Effector CD8-positive, alpha-beta T cell (primary cell): ENCODE measurements around the gene ARF3.

Experiments
- DNase-seq: peaks from one replicate; lab custom pipeline; 2025; lab: John Stamatoyannopoulos, UW
- total RNA-seq, 4 experiments: gene quantifications; one replicate each; lab custom pipeline; 2026; lab: John Stamatoyannopoulos, UW

Gene ARF3
- total RNA-seq = 50.6 to 80.3 (median 69.9) reads per million in 4 experiments

DNA sequence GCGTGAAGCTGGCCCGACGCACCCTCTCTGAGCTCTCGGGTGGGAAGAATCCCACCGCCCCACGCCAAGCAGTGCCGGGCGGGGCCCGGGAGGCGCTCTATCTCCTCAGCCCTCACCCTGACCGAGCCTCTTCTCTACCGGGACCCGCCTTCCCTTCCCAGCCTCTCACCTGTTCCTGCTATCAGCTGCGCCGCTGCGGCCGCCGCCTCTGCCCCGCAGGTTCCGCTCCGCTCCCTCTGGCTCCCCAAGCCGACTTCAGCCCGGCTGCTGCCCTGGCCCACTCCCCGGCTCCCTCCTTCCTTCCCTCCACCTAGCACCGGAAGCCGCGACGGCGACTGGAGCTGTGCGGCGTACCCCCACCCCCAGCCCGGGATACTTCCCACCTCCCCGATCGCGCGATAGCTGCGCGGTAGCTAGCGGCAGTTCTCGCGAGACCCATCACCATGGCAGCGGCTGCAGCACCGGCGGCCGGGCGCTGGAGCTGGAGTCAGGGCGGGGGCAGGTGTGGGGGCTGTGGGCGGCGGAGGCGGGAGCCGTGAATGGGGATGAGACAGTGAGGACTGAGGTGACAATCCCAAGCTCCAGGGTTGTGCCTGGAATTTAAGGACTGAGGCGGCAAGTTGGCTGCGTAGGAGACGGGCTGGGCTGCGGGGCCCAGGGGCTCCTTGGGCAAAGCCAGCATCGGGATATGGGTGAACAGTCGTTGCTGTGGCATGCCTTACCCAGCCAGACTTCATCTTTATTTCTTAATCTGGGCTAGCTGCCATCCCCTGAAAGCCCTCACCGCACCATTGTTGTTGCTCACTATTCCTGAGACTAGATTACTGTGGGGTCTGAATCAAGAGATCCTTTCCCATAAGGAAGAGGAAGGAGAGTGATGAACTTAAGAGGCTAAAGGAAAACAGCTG lies at the start of gene ARF3:
TSS of gene ARF3 (minus strand) at position 347 of the 908 bp plus-strand sequence. CDS start 16,392 bp downstream, outside the sequence.
- peak; percentile 88 for DNase-seq

GRCh38 chr12:49000346-49000745 lies 43.1 kb upstream of the ARF3 start:
- no peak for DNase-seq

DNA sequence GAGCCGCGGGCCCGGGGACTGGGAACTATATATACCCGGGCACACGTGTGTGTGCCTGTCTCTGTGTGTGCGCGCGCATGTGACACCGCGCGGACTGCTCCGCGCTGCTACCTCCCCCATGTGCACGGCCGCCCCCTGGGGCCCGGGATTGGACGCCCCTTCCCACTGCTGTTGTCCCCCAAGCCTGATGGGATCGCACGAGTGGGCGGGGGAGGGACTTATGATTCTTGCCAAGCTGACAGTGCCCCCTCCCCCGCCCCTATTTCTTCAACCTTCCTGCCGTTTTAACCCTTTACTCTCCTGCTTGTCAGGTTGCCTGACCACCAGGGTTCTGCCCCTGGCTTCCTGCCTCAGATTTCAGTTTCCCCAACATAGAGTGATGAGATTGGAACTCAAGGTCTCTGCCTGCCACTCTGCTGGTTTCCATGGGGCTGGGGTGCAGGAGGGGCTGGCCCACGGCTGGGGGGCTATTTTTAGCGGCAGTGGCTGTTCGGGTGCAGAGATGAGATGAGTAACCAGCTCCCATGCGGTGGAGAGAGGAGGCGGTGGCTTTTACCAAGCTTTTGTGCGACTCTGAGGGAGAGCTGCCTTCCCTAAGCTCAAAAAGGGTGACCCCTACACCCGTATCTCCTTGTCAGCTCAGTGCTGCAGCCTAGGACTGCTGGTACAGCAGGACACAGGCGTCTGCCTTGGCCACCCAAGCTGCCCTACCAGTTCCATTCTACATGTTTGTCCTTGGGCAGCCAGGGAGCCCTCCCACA lies 42.3 kb upstream of the ARF3 start, which contains the start of gene DDN:
TSS of gene DDN (minus strand) at position 5 of the 761 bp plus-strand sequence. CDS start 88 bp downstream, outside the sequence.
- DNase-seq = peak; percentile 14

DNA sequence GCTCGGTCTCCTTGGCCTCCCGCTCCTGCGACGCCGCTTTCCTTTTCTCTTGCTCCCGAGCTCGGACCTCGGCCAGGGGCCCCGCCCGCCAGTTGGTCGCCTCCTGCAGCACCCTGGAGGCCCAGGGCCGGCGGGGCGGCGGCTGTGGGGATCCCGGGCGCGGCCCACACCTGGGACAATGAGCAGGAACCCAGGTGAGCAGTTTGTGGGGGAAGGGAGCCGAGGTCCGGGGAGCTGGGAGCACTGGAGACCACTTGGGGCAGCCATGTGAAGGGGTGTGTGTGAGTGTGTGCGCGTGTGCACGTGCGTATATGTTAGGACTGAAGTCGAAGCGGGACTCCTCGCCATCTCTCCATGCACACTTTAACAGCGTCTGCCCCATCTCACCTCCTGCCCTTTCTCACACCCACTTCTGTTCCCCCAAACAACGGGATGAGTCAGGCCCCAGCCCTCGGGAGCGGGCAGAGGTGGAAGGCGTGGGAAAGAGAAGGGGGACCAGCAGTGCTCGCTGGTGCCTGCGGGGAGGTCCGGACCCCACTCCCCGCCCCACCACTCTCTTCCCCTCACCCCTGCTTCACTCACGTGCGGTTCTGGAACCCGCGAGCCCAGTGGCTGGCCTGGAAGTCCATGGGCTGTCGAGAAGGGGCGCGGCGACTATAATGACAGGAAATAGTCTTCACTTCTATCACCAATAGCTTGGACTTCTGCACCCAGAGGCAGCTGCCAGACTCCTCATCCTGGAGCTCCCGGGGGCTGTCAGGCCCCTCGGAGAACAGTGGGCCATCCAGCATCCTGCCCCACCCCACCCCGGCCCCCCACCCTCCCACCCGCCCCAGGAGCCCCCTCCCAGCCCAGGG lies 41.4 kb upstream of the ARF3 start:
- DNase-seq = no peak

DNA sequence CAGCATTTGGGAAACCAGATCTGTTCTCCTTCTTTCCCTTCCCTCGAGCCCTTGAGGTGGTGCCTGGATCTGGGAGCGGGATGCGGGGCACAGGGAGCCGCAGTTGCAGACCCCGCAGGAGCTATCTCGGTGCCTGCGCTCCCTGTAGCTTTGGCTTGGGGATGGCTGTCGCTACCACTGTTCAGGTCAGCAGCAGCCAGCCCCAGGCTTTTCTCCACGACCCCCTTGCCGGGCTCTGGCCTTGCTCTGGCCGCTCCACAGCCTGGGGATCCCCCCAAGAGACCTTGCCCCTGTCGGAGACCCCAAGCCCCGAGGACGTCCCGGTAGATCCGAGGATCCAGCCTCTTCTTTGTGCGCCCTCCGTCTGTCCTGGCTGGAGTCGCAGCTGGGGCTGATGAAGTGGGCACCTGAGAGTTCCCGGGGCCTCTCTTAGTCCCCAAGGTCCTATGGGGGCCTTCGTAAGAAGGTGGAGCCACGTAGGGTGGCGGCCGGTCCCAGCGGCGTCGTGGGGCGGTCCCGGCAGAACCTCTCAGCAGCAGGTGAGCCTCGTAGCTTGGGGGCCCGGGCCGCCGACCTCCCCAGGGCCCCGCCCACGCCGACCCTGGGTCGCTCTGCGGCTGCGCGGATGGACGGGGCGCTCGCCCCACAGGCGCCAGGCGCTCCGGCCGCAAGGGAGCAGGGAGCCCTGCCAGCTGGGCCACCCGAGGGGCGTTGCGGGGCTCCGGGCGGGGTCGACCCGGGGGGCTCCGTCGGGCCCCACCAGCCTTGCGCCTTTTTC lies 40.6 kb upstream of the ARF3 start:
- no peak for DNase-seq

- peak; percentile 52 for DNase-seq
These were observed 39.8 kb upstream of the ARF3 start for GRCh38 chr12:48996794-48997718.

- DNase-seq = peak; percentile 21
These were observed 38.0 kb upstream of the ARF3 start for GRCh38 chr12:48995086-48995879.

DNA sequence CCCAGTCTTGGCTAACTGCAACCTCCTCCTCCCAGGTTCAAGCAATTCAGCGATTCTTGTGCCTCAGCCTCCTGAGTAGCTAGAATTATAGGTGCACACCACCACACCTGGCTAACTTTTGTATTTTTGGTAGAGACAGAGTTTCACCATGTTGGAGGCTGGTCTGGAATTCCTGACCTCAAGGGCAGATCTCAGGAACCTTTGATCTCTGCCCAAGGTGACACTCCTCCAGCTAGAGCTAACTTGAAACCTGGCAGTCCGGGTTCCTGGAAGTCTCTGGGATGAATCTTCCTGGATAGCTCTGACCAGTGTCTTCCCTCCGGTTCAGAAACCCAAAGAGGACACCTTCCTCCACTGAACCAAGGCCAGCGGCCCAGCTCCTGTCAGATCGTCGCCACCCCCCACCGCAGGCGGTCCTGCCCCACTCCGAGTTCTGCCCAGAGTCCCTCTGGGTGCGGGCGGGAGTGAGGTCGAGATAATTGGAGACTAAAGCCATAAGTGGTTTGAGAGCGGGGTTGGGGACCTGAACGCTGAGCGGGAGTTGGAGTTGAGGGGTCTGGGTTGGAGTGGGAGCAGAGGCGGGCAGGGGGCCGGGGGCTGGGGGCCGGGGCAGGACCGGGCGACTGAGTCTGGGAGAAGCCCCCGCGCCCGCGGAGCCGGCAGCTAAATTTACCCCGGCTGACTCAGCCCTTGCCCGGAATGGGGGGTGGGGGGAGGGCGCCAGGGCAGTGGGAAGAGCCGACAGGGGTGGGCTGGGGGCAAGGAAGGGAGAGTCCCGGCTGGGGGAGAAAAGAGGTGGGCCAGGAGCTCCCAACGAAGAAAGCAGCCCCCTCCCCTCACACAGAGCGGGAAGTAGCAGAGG lies 37.2 kb upstream of the ARF3 start:
- DNase-seq = no peak

DNA sequence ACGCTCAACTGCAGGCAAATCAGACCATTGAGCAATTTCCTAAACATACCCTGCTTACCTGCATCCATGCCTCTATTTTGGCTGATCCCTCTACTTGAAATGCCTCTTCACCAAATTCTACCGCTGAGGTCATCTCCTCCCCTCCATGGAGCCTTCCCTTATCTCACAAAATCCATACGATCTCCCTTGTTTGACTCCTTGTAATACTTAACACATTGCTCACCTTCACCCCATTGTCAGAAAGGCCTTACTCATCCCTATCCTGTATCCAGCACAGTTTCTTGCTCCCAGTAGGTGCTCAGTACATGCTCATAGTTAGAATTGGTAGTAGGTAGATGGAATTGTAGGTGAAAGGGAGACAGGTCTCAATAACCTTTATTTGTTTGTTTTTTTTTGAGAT lies 36.5 kb upstream of the ARF3 start:
- DNase-seq = no peak

DNA sequence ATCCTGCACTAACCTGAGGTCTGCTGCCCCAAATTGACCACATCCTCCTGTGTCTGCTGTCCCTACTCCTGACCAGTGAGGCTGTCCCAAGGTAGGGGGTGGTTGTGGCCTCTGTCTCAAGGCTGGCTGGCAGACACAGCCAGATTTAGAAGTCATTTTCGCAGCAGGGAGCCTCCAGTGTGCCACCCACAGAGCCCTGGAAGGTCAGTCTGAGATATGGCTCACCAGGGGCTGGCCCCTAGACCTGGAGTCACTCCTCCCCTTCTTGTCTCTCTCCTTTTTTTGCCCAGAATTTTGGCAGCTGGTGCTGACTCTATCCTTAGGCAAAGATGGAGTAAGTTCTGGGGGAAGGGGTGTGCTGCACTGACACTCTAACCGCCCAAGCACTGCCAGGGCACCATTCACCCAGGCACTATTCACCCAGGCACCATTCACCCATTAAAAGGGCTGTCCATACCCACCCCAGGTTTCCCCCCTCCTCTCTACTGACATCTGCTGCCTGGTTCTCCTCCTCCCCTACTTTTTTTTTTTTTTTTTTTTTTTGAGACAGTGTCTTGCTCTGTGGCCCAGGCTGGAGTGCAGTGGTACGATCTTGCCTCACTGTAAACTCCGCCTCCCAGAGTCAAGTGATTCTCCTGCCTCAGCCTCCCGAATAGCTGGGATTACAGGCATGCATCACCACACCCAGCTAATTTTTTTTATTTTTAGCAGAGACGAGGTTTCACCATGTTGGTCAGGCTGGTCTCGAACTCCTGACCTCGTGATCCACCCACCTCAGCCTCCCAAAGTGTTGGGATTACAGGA lies 34.2 kb upstream of the ARF3 start:
- no peak for DNase-seq

- DNase-seq = no peak
These were observed 33.3 kb upstream of the ARF3 start for GRCh38 chr12:48990552-48990951.

GRCh38 chr12:48988030-48988649 lies 30.9 kb upstream of the ARF3 start:
- peak; percentile 66 for DNase-seq

DNA sequence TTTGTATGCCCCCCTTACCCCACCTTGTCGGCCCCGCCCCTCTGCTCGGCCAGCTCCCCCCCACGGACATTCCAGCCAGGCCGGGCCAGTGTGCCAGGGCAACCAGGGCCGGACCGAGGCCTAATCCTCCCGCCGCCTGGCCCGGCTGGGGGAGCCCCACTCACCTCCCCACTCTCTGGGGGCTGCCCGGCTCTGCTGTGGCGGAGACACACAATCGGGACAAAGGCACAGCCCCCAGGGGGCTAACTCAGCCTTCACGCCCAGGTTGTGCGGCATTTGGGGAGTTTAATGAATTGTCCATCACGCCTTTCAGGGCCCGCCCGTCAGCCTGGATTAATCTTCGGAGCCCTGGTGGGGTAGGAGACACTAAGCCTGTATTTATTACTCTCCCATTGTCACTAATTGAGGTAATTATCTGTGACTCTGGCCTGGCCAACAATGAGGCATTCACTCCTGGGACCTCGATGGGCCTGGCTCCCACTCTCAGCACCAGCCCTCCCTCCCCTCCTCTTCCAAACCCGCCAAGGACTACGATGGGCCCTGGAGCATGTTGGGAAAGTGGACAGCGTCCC lies 29.5 kb upstream of the ARF3 start:
- DNase-seq = no peak

DNA sequence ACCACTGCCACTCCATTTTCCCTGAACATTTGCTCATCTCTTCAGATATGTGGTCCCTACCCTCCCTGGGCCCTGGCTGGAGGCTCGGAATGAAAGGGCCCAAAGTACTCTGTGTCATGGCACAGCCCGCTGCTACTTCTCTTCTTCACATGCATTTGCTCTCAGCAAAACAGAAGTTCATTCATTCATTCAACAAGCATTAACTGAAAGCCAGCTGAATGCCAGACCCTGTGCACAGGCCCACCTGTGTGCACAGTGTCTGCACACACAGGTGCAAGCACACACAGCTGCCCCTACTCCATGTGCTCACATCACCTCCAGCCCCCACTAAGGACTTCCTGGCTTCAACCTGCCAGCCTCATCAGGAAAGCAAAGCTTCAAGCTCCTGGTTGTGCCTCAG lies 28.6 kb upstream of the ARF3 start:
- DNase-seq = no peak

- DNase-seq = no peak
These were observed 28.2 kb upstream of the ARF3 start for GRCh38 chr12:48985475-48985897.

DNA sequence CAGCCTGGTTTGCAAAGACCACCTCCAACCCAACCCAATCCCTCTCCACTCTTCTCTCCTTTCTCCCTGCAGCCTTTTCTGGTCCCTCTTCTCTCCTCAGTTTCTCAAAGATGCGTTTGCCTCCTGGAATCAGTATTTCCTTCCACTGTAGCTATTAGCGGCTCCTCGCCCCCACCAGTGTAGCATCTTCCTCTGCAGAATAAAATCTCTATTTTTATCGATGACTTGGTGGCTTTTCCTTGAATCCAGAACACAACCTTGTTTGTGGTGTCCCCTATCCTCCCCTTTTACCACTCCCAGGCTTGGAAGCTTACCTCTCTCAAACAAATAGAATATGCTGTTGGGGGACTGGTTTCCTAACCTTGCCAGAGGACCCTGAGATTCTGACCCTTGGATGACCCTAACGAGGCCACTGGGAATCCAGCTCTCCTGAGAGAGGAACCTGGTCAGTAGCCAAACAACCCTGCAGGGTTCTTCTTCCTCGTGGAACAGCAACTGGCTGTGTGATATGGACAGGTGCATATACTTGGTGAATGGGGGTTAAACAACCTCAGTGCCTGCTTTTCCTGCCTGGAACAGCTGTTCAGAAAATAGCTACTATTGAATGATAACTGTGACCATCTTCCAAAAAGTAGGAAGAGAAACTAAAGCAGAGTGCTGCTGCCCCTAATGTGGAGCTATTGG lies 25.3 kb upstream of the ARF3 start:
- no peak for DNase-seq
